A549 (cell line): ENCODE measurements around the gene FLVCR2. TPM values are rescaled to one million over a fixed set of nuclear protein-coding genes. Genes with fewer than 3 reads are reported as not detected.

Experiments
- ATAC-seq, 2 experiments: fragments of 200-7000 bp in 1 of 2; fragments of >200 bp in 1 of 2; cut with Nextera tagmentation in 1 of 2; cut with Tn5 transposase in 1 of 2; 3 replicates each; pipeline versions ENCODE4 v1.8.0 to v1.9.1; 2018 to 2020; ENCODE audit warnings: mild to moderate bottlenecking in 1 of 2, moderate library complexity in 1 of 2
- CTCF ChIA-PET: fragments of 300-600 bp; sonication (Branson Sonifier 250); formaldehyde crosslinking; extraction: SDS; loops from one replicate; lab custom pipeline; 2021; ENCODE audit warnings: antibody characterized with exemption, inconsistent platforms; lab: Yijun Ruan, JAX
- POLR2A ChIA-PET: fragments of 350-600 bp; formaldehyde crosslinking; extraction: SDS; loops from one replicate; lab custom pipeline; 2021; ENCODE audit warnings: antibody characterized with exemption, inconsistent platforms; lab: Yijun Ruan, JAX
- DNase-seq, 2 experiments: peaks; one replicate each; pipeline versions ENCODE4 v3.0.0 to v3.0.0-alpha.2; 2011 to 2016; ENCODE audit warnings: low read depth in 1 of 2, low spot score in 1 of 2
- FAIRE-seq: peaks from 2 replicates; lab custom pipeline; 2011; peaks lifted over from hg19 to GRCh38; lab: Jason Lieb, UNC
- H3K27ac ChIP-seq, 2 experiments: fragments of >200 bp; sonication (Bioruptor Twin); formaldehyde crosslinking; 3 replicates each; pipeline ENCODE4 v1.5.1; 2016 to 2017
- H3K4me1 ChIP-seq: fragments of >200 bp; sonication (Bioruptor Twin); formaldehyde crosslinking; 3 replicates; pipeline ENCODE4 v1.6.1; 2016
- H3K4me2 ChIP-seq: fragments of >200 bp; sonication (Bioruptor Twin); formaldehyde crosslinking; 3 replicates; pipeline ENCODE4 v1.6.1; 2016
- H3K4me3 ChIP-seq: fragments of >200 bp; sonication (Bioruptor Twin); formaldehyde crosslinking; 3 replicates; pipeline ENCODE4 v1.5.1; 2016
- H3K9me3 ChIP-seq: fragments of >200 bp; sonication (Bioruptor Twin); formaldehyde crosslinking; 3 replicates; pipeline ENCODE4 v1.6.1; 2016
- ATOH8 ChIP-seq: fragments of 250-450 bp; sonication (Bioruptor Pico); IDR thresholded peaks from 2 replicates; pipeline ENCODE4 v1.5.0; 2020; ENCODE audit warnings: low read depth, mild to moderate bottlenecking, moderate library complexity
- BCL3 ChIP-seq: fragments of >200 bp; sonication (Bioruptor Twin); formaldehyde crosslinking; IDR thresholded peaks from 3 replicates; pipeline ENCODE4 v1.6.1; 2016
- BHLHE40 ChIP-seq: IDR thresholded peaks from 2 replicates; pipeline ENCODE4 v1.6.1; 2012; ENCODE audit warnings: low read depth, low read length, inconsistent platforms
- CTCF ChIP-seq: fragments of >200 bp; sonication (Bioruptor Twin); formaldehyde crosslinking; IDR thresholded peaks from 3 replicates; pipeline ENCODE4 v1.5.1; 2016
- EHMT2 ChIP-seq: fragments of 200-600 bp; sonication (generic); IDR thresholded peaks from 2 replicates; pipeline ENCODE4 v1.6.1; 2016; ENCODE audit warnings: antibody characterized with exemption, low read depth, mild to moderate bottlenecking, moderate library complexity
- EP300 ChIP-seq, 2 experiments: fragments of >200 bp; sonication (Bioruptor Twin); formaldehyde crosslinking; IDR thresholded peaks; 2 replicates in 1 of 2; 3 replicates in 1 of 2; pipeline ENCODE4 v1.6.1; 2016 to 2017
- FOSL2 ChIP-seq, 2 experiments: fragments of 450-650 bp in 1 of 2; fragments of >200 bp in 1 of 2; sonication (Bioruptor Twin) in 1 of 2; formaldehyde crosslinking; IDR thresholded peaks; 2 replicates each; pipeline versions ENCODE4 v1.5.0 to v1.6.1; 2016 to 2020; ENCODE audit warnings: mild to moderate bottlenecking in 1 of 2, moderate library complexity in 1 of 2
- GATA3 ChIP-seq: IDR thresholded peaks from 2 replicates; pipeline ENCODE4 v1.6.1; 2012; ENCODE audit warnings: borderline replicate concordance
- HDAC2 ChIP-seq: fragments of 200-600 bp; sonication (generic); IDR thresholded peaks from 2 replicates; pipeline ENCODE4 v1.6.1; 2016
- HOXB13 ChIP-seq: fragments of 250-450 bp; sonication (Bioruptor Pico); IDR thresholded peaks from 2 replicates; pipeline ENCODE4 v1.5.0; 2020; ENCODE audit warnings: low read depth, mild to moderate bottlenecking, moderate library complexity
- JUN ChIP-seq, 2 experiments: fragments of >200 bp; sonication (Bioruptor Twin); formaldehyde crosslinking; IDR thresholded peaks; 2 replicates in 1 of 2; 3 replicates in 1 of 2; pipeline ENCODE4 v1.6.1; 2016 to 2017
- KDM1A ChIP-seq: fragments of 200-600 bp; sonication (generic); IDR thresholded peaks from 2 replicates; pipeline ENCODE4 v1.6.1; 2016; ENCODE audit warnings: low read depth, mild to moderate bottlenecking
- KDM5A ChIP-seq: fragments of 200-600 bp; sonication (generic); IDR thresholded peaks from 2 replicates; pipeline ENCODE4 v1.6.1; 2016; ENCODE audit warnings: antibody characterized with exemption, mild to moderate bottlenecking
- MAFK ChIP-seq: fragments of 450-650 bp; IDR thresholded peaks from 2 replicates; pipeline ENCODE4 v1.6.1; 2014; ENCODE audit not compliant: partially characterized antibody
- MAX ChIP-seq: IDR thresholded peaks from 2 replicates; pipeline ENCODE4 v1.6.1; 2012
- PHF8 ChIP-seq: fragments of 200-600 bp; sonication (generic); IDR thresholded peaks from 2 replicates; pipeline ENCODE4 v1.6.1; 2016; ENCODE audit warnings: low read depth, mild to moderate bottlenecking, antibody characterized with exemption, moderate library complexity, borderline replicate concordance
- POLR2A ChIP-seq: IDR thresholded peaks from 2 replicates; pipeline ENCODE4 v1.6.1; 2012; ENCODE audit warnings: mild to moderate bottlenecking, low read length
- RFX5 ChIP-seq: fragments of 450-650 bp; IDR thresholded peaks from 2 replicates; pipeline ENCODE4 v1.7.1; 2014; ENCODE audit warnings: antibody characterized with exemption, mild to moderate bottlenecking, moderate library complexity
- SMC3 ChIP-seq: fragments of >200 bp; sonication (Bioruptor Twin); formaldehyde crosslinking; IDR thresholded peaks from 3 replicates; pipeline ENCODE4 v1.6.1; 2018; ENCODE audit warnings: inconsistent platforms
- TFCP2L1 ChIP-seq: fragments of 250-450 bp; sonication (Bioruptor Pico); IDR thresholded peaks from 2 replicates; pipeline ENCODE4 v1.5.0; 2021; ENCODE audit warnings: mild to moderate bottlenecking
- USF2 ChIP-seq: fragments of 450-650 bp; IDR thresholded peaks from 2 replicates; pipeline ENCODE4 v1.6.1; 2014; ENCODE audit warnings: antibody characterized with exemption
- ZFP36 ChIP-seq: fragments of 450-650 bp; IDR thresholded peaks from 2 replicates; pipeline ENCODE4 v1.6.1; 2014; ENCODE audit warnings: borderline replicate concordance; ENCODE audit not compliant: partially characterized antibody
- ZNF302 ChIP-seq: fragments of 250-450 bp; sonication (Bioruptor Pico); IDR thresholded peaks from 2 replicates; pipeline ENCODE4 v1.9.0; 2021; ENCODE audit warnings: inconsistent platforms, mild to moderate bottlenecking, moderate library complexity
- WGBS: methylation state at CpG from one replicate; pipeline ENCODE4 v1.1.6; 2017; ENCODE audit errors: missing lambda C conversion rate; 5-methylcytosine and 5-hydroxymethylcytosine counted together
- polyA plus RNA-seq, 4 experiments: library from polyadenylated mRNA; depleted of rRNA in 3 of 4; stranded (reverse); fragments of >200 nt; fragmentation: RNase III in 1 of 4; extraction: RNeasy Plus Mini Kit Qiagen cat#74134 plus additional on column Dnase treatment in 1 of 4; gene quantifications; 2 replicates in 3 of 4; 3 replicates in 1 of 4; pipeline ENCODE4 v1.2.3, GENCODE V29; 2011 to 2017

The FLVCR2 gene
- polyA plus RNA-seq, 2 of the 4 experiments (the other 2 are of a cell fraction): 3.8 to 3.9 TPM

- Histone ChIP-seq H3K4me1 (peaks cover 14% of the 10 kb centered on the region; the same call in 2 of the 3 replicates), H3K4me3 (no peak overlapping the region), H3K27ac (no peak overlapping the region), H3K9me3 (no peaks in the 10 kb centered on the region), H3K4me2 (no peak overlapping the region)
- TF ChIP-seq KDM1A (no peak), EP300 (IDR thresholded peaks at IDR 0.05) (no peak), ZFP36 (no peak), GATA3 (no peak), HDAC2 (no peak), EHMT2 (no peak), BCL3 (no peak), BHLHE40 (no peak), USF2 (no peak), CTCF (no peak), TFCP2L1 (no peak)
- WGBS: 95% methylated on average over 2 of the region's 2 CpGs
- DNase-seq: no peak
- ChIA-PET POLR2A (no interaction called here), CTCF (interaction anchor here (2.6 to 13.9 kb wide), 2 partner anchors 84 to 170 kb away, joined by 9 to 546 read pairs; partner anchors contain the start of gene FLVCR2)
- no peak for FAIRE-seq
- no peak for ATAC-seq
Measured at GRCh38 chr14:75658957-75659356, 80.5 kb downstream of the FLVCR2 start.

GRCh38 chr14:75660238-75660629 is 81.8 kb downstream of the FLVCR2 start:
- ATAC-seq (no peak), FAIRE-seq (no peak), DNase-seq (no peak)
- peak overlapping the region; percentile 88 for H3K4me3 ChIP-seq
- H3K4me2 ChIP-seq: peak overlapping the region; percentile 85
- WGBS: 1% methylated on average over 4 of the region's 4 CpGs
- ChIA-PET CTCF (interaction anchor here (0.8 to 13.9 kb wide), 7 partner anchors 13 to 322 kb away, joined by 3 to 546 read pairs (median 4); partner anchors contain the start of gene FLVCR2), POLR2A (interaction anchor here (1.2 to 1.4 kb wide), 2 partner anchors 82 to 83 kb away, joined by 3 to 9 read pairs; partner anchors contain the start of gene FLVCR2)
- peaks cover 14% of the 10 kb centered on the region; the same call in 2 of the 3 replicates for H3K4me1 ChIP-seq
- H3K9me3 ChIP-seq: no peaks in the 10 kb centered on the region
- no peak for TF ChIP-seq RFX5
- TF ChIP-seq MAX: no peak
- TF ChIP-seq ZNF302 (CRISPR knock-in tag): no peak
- TF ChIP-seq KDM5A: 0 out of 2 replicates have a peak, but pooled peaks have one; percentile 28
- H3K27ac ChIP-seq: peak overlapping the region; percentile 73 to 87

- DNase-seq: peak; percentile 99
- CTCF ChIA-PET: interaction anchor here (0.6 to 13.9 kb wide), 8 partner anchors 13 to 322 kb away, joined by 3 to 546 read pairs (median 4); partner anchors contain the start of gene FLVCR2
- H3K4me2 ChIP-seq: peak within 1 kb of the TSS; percentile 94
- H3K9me3 ChIP-seq: no peaks in the 10 kb centered on the region
- H3K27ac ChIP-seq: peak within 1 kb of the TSS; percentile 80 to 87
- no peak for FAIRE-seq
- peak; percentile 98 to 99 for ATAC-seq
- WGBS: 1% methylated on average over 49 of the region's 60 CpGs
- H3K4me3 ChIP-seq: peak within 1 kb of the TSS; percentile 88
- peaks cover 14% of the 10 kb centered on the region; the same call in 2 of the 3 replicates for H3K4me1 ChIP-seq
- POLR2A ChIA-PET: interaction anchor here (0.6 to 1.4 kb wide), 9 partner anchors 14 to 555 kb away, joined by 3 to 9 read pairs (median 3); partner anchors contain the start of gene FLVCR2
- TF ChIP-seq POLR2A: peak; percentile 73
- TF ChIP-seq RFX5: peak; percentile 17; the same call in 1 of the 2 replicates
- no peak for TF ChIP-seq FOSL2 (IDR thresholded peaks at IDR 0.05)
- 0 out of 2 replicates have a peak, but pooled peaks have one; percentile 14 for TF ChIP-seq FOSL2 (CRISPR knock-in tag; IDR thresholded peaks at IDR 0.05)
- no peak for TF ChIP-seq HOXB13 (CRISPR knock-in tag)
- no peak for TF ChIP-seq MAFK
- peak; percentile 34 for TF ChIP-seq MAX
- TF ChIP-seq SMC3: no peak
- TF ChIP-seq JUN (IDR thresholded peaks at IDR 0.05): peak in 1 of 2 experiments; percentile 63; a peak in 2 of 5 replicates
- TF ChIP-seq KDM1A: peak; percentile 37; the same call in 1 of the 2 replicates
- no peak for TF ChIP-seq ATOH8 (CRISPR knock-in tag)
- TF ChIP-seq PHF8: peak; percentile 63; the same call in 1 of the 2 replicates
- TF ChIP-seq BCL3: 0 out of 3 replicates have a peak, but pooled peaks have one; percentile 32
- peak; percentile 43; the same call in 1 of the 2 replicates for TF ChIP-seq KDM5A
Measured at GRCh38 chr14:75660630-75661498, 82.4 kb downstream of the FLVCR2 start, which contains the start of the genes ERG28 and TTLL5. Gene ERG28, minus strand, starts transcription at chr14:75660876. Its CDS starts 3,374 bp downstream, at chr14:75657502. Gene TTLL5, plus strand, starts transcription at chr14:75661246. Its CDS starts 1,904 bp downstream, at chr14:75663150.
